Mesodermal cell (in vitro differentiated cells): ENCODE results near the gene EFNB1.

Experiments
- H3K27ac ChIP-seq: 2 replicates; pipeline ENCODE4 v1.7.0; 2013; ENCODE audit warnings: mild to moderate bottlenecking, low read depth, low read length, moderate library complexity; ENCODE audit not compliant: severe bottlenecking
- H3K36me3 ChIP-seq: 2 replicates; pipeline ENCODE4 v1.7.1; 2013; ENCODE audit warnings: mild to moderate bottlenecking, low read length, moderate library complexity; ENCODE audit not compliant: control insufficient read depth, insufficient read depth
- H3K4me1 ChIP-seq: one replicate; pipeline ENCODE4 v1.7.1; 2013; ENCODE audit warnings: mild to moderate bottlenecking, low read length; ENCODE audit not compliant: insufficient read depth, control insufficient read depth, poor library complexity, severe bottlenecking
- H3K4me3 ChIP-seq: 2 replicates; pipeline ENCODE4 v1.7.0; 2013; ENCODE audit warnings: low read length, control low read depth, mild to moderate bottlenecking; ENCODE audit not compliant: insufficient read depth, poor library complexity, severe bottlenecking; ENCODE audit errors: extremely low read depth
- H3K9me3 ChIP-seq: 2 replicates; pipeline ENCODE4 v1.7.1; 2013; ENCODE audit warnings: mild to moderate bottlenecking, low read length, moderate library complexity; ENCODE audit not compliant: control insufficient read depth
- WGBS, 2 experiments: methylation state at CpG; one replicate each; pipeline ENCODE4 v1.1.5; 2013; ENCODE audit warnings: missing lambda C conversion rate in 2 of 2; ENCODE audit not compliant: insufficient coverage in 2 of 2; 5-methylcytosine and 5-hydroxymethylcytosine counted together

The EFNB1 gene

GRCh38 chrX:68827848-68828624 is 785 bp upstream of the EFNB1 start:
- WGBS, 2 experiments = 2 to 4% methylated on average over 21 to 24 of the region's 35 CpGs
- H3K27ac ChIP-seq = no peak overlapping the region

GRCh38 chrX:68829582-68830418 is 979 bp downstream of the EFNB1 start:
- no peak overlapping the region for H3K27ac ChIP-seq
- H3K36me3 ChIP-seq = no peaks in the 10 kb centered on the region
- no peaks in the 10 kb centered on the region for H3K9me3 ChIP-seq
- WGBS, 2 experiments = 1% methylated on average over 21 to 35 of the region's 74 CpGs
- peak overlapping the region; percentile 67 for H3K4me3 ChIP-seq
- H3K4me1 ChIP-seq = peaks cover 9% of the 10 kb centered on the region

More at GRCh38 chrX:68827848-68828624, 785 bp upstream of the EFNB1 start:
- H3K4me1 ChIP-seq = peaks cover 12% of the 10 kb centered on the region
- H3K9me3 ChIP-seq = no peaks in the 10 kb centered on the region
- no peaks in the 10 kb centered on the region for H3K36me3 ChIP-seq
- peak overlapping the region; percentile 67 for H3K4me3 ChIP-seq

- Histone ChIP-seq H3K4me3 (peak overlapping the region; percentile 67), H3K27ac (no peak overlapping the region), H3K9me3 (no peaks in the 10 kb centered on the region), H3K36me3 (peaks cover 3% of the 10 kb centered on the region), H3K4me1 (peaks cover 9% of the 10 kb centered on the region)
- WGBS, 2 experiments = 0% methylated on average over 9 of the region's 29 CpGs; no CpG with 5 or more reads in 1 of the 2 experiments
Observed at GRCh38 chrX:68830419-68831404, 1.9 kb downstream of the EFNB1 start.

- 0% methylated on average over 1 to 3 of the region's 7 CpGs for WGBS, 2 experiments
- Histone ChIP-seq H3K27ac (no peak overlapping the region), H3K36me3 (peaks cover 6% of the 10 kb centered on the region), H3K9me3 (no peaks in the 10 kb centered on the region), H3K4me1 (peaks cover 9% of the 10 kb centered on the region), H3K4me3 (peak overlapping the region; percentile 67)
Observed at GRCh38 chrX:68831405-68832100, 2.7 kb downstream of the EFNB1 start.

GRCh38 chrX:68832101-68832416 is 3.2 kb downstream of the EFNB1 start:
- H3K9me3 ChIP-seq = no peaks in the 10 kb centered on the region
- peaks cover 9% of the 10 kb centered on the region for H3K4me1 ChIP-seq
- WGBS, 2 experiments = 0 to 3% methylated on average over 2 to 8 of the region's 11 CpGs
- H3K4me3 ChIP-seq = peak overlapping the region; percentile 67
- H3K36me3 ChIP-seq = peaks cover 11% of the 10 kb centered on the region
- H3K27ac ChIP-seq = no peak overlapping the region

GRCh38 chrX:68832516-68833447 is 4.0 kb downstream of the EFNB1 start:
- H3K4me1 ChIP-seq = peaks cover 9% of the 10 kb centered on the region
- no peak overlapping the region for H3K27ac ChIP-seq
- H3K36me3 ChIP-seq = peaks cover 11% of the 10 kb centered on the region
- no CpG with 5 or more reads among the region's 12 CpGs for WGBS, 2 experiments
- peak overlapping the region; percentile 67 for H3K4me3 ChIP-seq
- H3K9me3 ChIP-seq = no peaks in the 10 kb centered on the region

GRCh38 chrX:68833448-68833805 is 4.6 kb downstream of the EFNB1 start:
- H3K27ac ChIP-seq = no peak overlapping the region
- H3K4me1 ChIP-seq = peaks cover 9% of the 10 kb centered on the region
- no peaks in the 10 kb centered on the region for H3K9me3 ChIP-seq
- WGBS, 2 experiments = 92% methylated on average over 2 of the region's 6 CpGs; no CpG with 5 or more reads in 1 of the 2 experiments
- peaks cover 11% of the 10 kb centered on the region for H3K36me3 ChIP-seq
- no peak overlapping the region for H3K4me3 ChIP-seq

- H3K9me3 ChIP-seq = no peaks in the 10 kb centered on the region
- no peak overlapping the region for H3K27ac ChIP-seq
- H3K4me1 ChIP-seq = peaks cover 9% of the 10 kb centered on the region
- H3K36me3 ChIP-seq = peaks cover 11% of the 10 kb centered on the region
- 83% methylated on average over 1 of the region's 4 CpGs; no CpG with 5 or more reads in 1 of the 2 experiments for WGBS, 2 experiments
- H3K4me3 ChIP-seq = no peak overlapping the region
Observed at GRCh38 chrX:68833855-68834331, 5.1 kb downstream of the EFNB1 start.

GRCh38 chrX:68834371-68835103 is 5.7 kb downstream of the EFNB1 start:
- H3K4me3 ChIP-seq = no peak overlapping the region
- 92 to 100% methylated on average over 2 of the region's 7 CpGs for WGBS, 2 experiments

More at GRCh38 chrX:68834371-68835103, 5.7 kb downstream of the EFNB1 start:
- H3K9me3 ChIP-seq = no peaks in the 10 kb centered on the region
- H3K27ac ChIP-seq = no peak overlapping the region
- H3K4me1 ChIP-seq = peaks cover 9% of the 10 kb centered on the region
- peaks cover 12% of the 10 kb centered on the region for H3K36me3 ChIP-seq
